Ovary (tissue), 9 donors: ENCODE data around the gene SLC37A4. TPM values are rescaled to one million over a fixed set of nuclear protein-coding genes. Genes with fewer than 3 reads are reported as not detected.
A peak's percentile ranks its signal among the peaks of the same experiment; 100 is the strongest.
"Not testable (repeated sequence)": the region's sequence is repeated elsewhere in the genome, so short reads cannot be mapped to it uniquely, and the experiment has no call there.

Experiments
- DNase-seq, 5 donors: peaks; one replicate each; pipeline ENCODE4 v3.0.0-alpha.2; 2019 to 2020
- H3K27ac ChIP-seq, 2 donors: fragments of 200-600 bp; one replicate each; pipeline versions ENCODE4 v1.5.1 to v1.8.0; 2019 to 2022
- H3K27me3 ChIP-seq: fragments of 200-600 bp; one replicate; pipeline ENCODE4 v1.8.0; 2022
- H3K36me3 ChIP-seq: fragments of 200-600 bp; sonication (generic); one replicate; pipeline ENCODE4 v1.5.1; 2019
- H3K4me1 ChIP-seq: one replicate; pipeline ENCODE4 v1.8.1; 2013; ENCODE audit warnings: mild to moderate bottlenecking, moderate library complexity; ENCODE audit not compliant: insufficient read depth
- H3K4me3 ChIP-seq: fragments of 200-600 bp; sonication (generic); one replicate; pipeline ENCODE4 v1.5.1; 2017
- H3K9me3 ChIP-seq, 2 donors: fragments of 200-600 bp in 1 of 2; sonication (generic) in 1 of 2; one replicate each; pipeline versions ENCODE4 v1.5.1 to v1.8.1; 2013 to 2019; ENCODE audit warnings: mild to moderate bottlenecking in 1 of 2, moderate library complexity in 1 of 2
- EP300 ChIP-seq: sonication (generic); formaldehyde crosslinking; IDR thresholded peaks from one replicate; pipeline ENCODE4 v1.6.1; 2017; ENCODE audit warnings: antibody characterized with exemption
- POLR2A ChIP-seq: fragments of 450-650 bp; IDR thresholded peaks from one replicate; pipeline ENCODE4 v1.6.1; 2017; ENCODE audit warnings: antibody characterized with exemption, mild to moderate bottlenecking, moderate library complexity
- WGBS, 3 donors: extraction: QIAGEN DNeasy Blood & Tissue Kit in 1 of 3; methylation state at CpG; one replicate each; pipeline versions ENCODE4 v1.1.5 to v1.1.7; 2013 to 2017; 5-methylcytosine and 5-hydroxymethylcytosine counted together
- intact Hi-C, 4 donors: fragments of 100-400 bp; cut with DNase I; formaldehyde crosslinking; loops; one replicate each; pipeline versions ENCODE4 v1.11.0 to v1.15.1; 2022 to 2023
- polyA plus RNA-seq, 2 donors: library from polyadenylated mRNA; stranded (reverse); fragments of 200-250 nt in 1 of 2; fragments of 350-450 nt in 1 of 2; fragmentation: Illumina TruSeq in 1 of 2; extraction: RNeasy Lipid Tissue Mini Kit (QIAGEN cat#74804) in 1 of 2; gene quantifications; one replicate each; pipeline ENCODE4 v1.2.3, GENCODE V29; 2013 to 2014
- total RNA-seq, 7 donors: library from RNA; depleted of rRNA in 2 of 7; stranded (reverse); fragments of >200 nt in 2 of 7; fragmentation: NEBNext Ultra II Directional in 3 of 7; extraction: Animal tissue kit (Norgen Biotek cat#: 25700) in 3 of 7; gene quantifications; one replicate each; pipeline versions ENCODE4 v1.1.0 to v1.2.4, GENCODE V29; 2016 to 2023
- TF ChIP-seq, protein P1 (sequence below), 3 donors: fragments of 450-650 bp in 2 of 3; fragments of 200-600 bp in 1 of 3; IDR thresholded peaks; one replicate each; pipeline versions ENCODE4 v1.5.1 to v1.8.0; 2016 to 2022; ENCODE audit warnings: antibody characterized with exemption in 3 of 3, mild to moderate bottlenecking in 1 of 3
- donor health status: DM: no; HTN: no; CAD: no; lungs with moderate emphysema.
- donor health status: DM: no; HTN: no; CAD: no.
- donor health status: Bipolar disorder and iron deficiency.
- donor health status: DM: yes; HTN: yes; CAD: no.
- donor health status: DM: no; HTN: no; CAD: no.
- donor health status: DM: yes; HTN: yes; CAD: no.

SLC37A4 gene
- total and polyA plus RNA-seq, 9 donors = 10.5 to 38.1 (median 13.2) TPM

DNA sequence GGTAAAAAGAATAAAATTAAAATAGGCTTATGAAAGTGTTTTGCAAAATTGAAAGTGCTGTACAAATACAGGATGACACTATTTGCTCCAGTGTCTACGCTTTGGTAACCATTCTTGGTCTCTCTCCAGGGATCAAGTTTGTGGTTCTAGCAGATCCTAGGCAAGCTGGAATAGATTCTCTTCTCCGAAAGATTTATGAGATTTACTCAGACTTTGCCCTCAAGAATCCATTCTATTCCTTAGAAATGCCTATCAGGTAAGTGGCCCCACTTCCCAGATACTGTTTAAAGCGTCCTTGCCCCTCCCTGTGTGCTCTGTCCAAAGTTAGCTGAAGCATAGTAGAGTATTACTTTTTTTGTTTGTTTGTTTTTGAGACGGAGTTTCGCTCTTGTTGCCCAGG is 9.0 kb downstream of the SLC37A4 start:
- 87 to 95% (median 88%) methylated on average over 5 of the region's 5 CpGs for WGBS, 3 donors

DNA sequence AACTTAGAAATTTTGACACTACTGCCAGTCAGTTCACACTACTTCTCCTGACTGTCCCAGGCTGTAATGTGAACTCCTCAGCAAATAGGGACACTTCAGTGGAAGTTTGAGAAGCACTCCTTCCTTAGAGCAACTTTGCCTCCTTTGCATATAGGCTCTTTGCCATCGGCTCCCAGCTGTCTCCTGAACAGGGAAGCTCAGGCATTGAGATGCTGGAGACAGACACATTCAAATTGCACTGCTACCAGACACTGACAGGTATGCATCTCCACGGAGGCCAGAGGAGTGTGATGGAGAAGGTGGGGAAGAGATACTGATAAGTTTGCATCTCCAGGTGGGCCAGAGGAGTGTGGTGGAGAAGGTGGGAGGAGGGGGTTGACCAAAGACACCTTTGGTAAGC is 10.7 kb downstream of the SLC37A4 start:
- H3K27ac ChIP-seq = no peak overlapping the region
- peak overlapping the region; percentile 71 for H3K4me3 ChIP-seq
- H3K4me1 ChIP-seq = peaks cover 9% of the 10 kb centered on the region
- intact Hi-C loops = loop anchor here in 1 of 4 donors (2.0 kb wide), 1 partner anchor 21 kb away; the partner anchor contains the start of gene CENATAC
- H3K27me3 ChIP-seq = no peaks in the 10 kb centered on the region
- no peaks in the 10 kb centered on the region for H3K36me3 ChIP-seq
- DNase-seq = no peak
- TF ChIP-seq, protein P1, sequence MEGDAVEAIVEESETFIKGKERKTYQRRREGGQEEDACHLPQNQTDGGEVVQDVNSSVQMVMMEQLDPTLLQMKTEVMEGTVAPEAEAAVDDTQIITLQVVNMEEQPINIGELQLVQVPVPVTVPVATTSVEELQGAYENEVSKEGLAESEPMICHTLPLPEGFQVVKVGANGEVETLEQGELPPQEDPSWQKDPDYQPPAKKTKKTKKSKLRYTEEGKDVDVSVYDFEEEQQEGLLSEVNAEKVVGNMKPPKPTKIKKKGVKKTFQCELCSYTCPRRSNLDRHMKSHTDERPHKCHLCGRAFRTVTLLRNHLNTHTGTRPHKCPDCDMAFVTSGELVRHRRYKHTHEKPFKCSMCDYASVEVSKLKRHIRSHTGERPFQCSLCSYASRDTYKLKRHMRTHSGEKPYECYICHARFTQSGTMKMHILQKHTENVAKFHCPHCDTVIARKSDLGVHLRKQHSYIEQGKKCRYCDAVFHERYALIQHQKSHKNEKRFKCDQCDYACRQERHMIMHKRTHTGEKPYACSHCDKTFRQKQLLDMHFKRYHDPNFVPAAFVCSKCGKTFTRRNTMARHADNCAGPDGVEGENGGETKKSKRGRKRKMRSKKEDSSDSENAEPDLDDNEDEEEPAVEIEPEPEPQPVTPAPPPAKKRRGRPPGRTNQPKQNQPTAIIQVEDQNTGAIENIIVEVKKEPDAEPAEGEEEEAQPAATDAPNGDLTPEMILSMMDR (IDR thresholded peaks at IDR 0.05) = no peak
- no peak for TF ChIP-seq EP300
- TF ChIP-seq POLR2A = no peak
- no peaks in the 10 kb centered on the region for H3K9me3 ChIP-seq
- WGBS, 3 donors = 27 to 46% (median 34%) methylated on average over 2 of the region's 2 CpGs

More for the DNA sequence above, 9.0 kb downstream of the SLC37A4 start:
- H3K27me3 ChIP-seq = no peaks in the 10 kb centered on the region
- no peaks in the 10 kb centered on the region for H3K36me3 ChIP-seq
- TF ChIP-seq POLR2A (no peak), EP300 (no peak)
- TF ChIP-seq, protein P1 (IDR thresholded peaks at IDR 0.05) = no peak
- H3K27ac ChIP-seq = no peak overlapping the region
- H3K4me3 ChIP-seq = no peak overlapping the region
- no peak for DNase-seq
- no peaks in the 10 kb centered on the region for H3K9me3 ChIP-seq
- intact Hi-C loops = no loop called here
- peaks cover 7% of the 10 kb centered on the region for H3K4me1 ChIP-seq

DNA sequence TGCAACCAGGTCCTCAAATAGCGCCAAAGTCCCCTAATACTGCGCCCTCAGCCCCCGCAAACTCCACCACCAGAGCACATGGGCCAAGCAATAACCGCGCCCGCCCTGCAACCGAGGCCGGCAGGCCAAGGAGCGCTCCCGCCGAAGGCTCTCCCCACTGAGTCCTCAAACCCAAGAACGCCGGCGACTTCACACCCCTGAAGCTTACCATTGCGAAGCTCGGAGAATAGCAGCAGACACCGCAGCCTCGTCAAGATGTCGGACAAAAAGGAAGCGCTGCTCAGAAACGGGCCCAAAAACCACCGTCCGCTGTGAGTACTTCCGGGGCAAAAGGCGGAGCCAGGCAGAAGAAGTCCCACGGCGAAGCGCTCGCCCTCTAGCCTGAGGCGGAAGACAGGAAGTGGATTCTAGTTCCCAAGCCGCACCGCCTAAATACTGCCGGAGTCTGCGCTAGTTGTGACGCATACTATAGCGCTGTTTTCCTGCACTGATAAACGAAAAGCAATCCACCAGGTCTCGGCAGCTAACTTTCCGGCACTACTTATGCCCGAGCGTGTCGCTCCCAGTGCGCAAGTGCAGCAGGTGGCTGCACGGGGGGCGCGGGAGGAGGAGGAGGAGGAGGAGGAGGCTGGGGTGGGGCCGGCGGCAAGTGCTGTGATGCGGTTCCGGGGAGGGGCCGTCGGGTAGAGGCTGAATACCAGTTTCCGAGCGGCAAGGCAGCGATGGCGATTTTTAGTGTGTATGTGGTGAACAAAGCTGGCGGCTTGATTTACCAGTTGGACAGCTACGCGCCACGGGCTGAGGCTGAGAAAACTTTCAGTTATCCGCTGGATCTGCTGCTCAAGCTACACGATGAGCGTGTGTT is 12.4 kb downstream of the SLC37A4 start, which contains the start of the genes RPS25 and TRAPPC4:
Gene RPS25, minus strand, starts transcription at position 270 of the 865 bp plus-strand sequence. Its CDS starts 59 bp downstream, at position 211.
Gene TRAPPC4, plus strand, starts transcription at position 693 of the 865 bp plus-strand sequence. Its CDS starts 30 bp downstream, at position 723.
- no peak for TF ChIP-seq EP300
- peak; percentile 70 for TF ChIP-seq POLR2A
- Histone ChIP-seq H3K27me3 (no peaks in the 10 kb centered on the region), H3K9me3 (no peaks in the 10 kb centered on the region), H3K27ac (peak within 1 kb of the TSS; percentile 71 to 85), H3K36me3 (no peaks in the 10 kb centered on the region), H3K4me3 (peak within 1 kb of the TSS; percentile 71), H3K4me1 (peaks cover 9% of the 10 kb centered on the region)
- peak; percentile 92 to 96 (median 95) for DNase-seq
- WGBS, 3 donors = 0 to 1% (median 1%) methylated on average over 63 of the region's 63 CpGs
- intact Hi-C loops = loop anchor here in 1 of 4 donors (2.0 kb wide), 1 partner anchor 20 kb away; the partner anchor contains the start of gene CENATAC

DNA sequence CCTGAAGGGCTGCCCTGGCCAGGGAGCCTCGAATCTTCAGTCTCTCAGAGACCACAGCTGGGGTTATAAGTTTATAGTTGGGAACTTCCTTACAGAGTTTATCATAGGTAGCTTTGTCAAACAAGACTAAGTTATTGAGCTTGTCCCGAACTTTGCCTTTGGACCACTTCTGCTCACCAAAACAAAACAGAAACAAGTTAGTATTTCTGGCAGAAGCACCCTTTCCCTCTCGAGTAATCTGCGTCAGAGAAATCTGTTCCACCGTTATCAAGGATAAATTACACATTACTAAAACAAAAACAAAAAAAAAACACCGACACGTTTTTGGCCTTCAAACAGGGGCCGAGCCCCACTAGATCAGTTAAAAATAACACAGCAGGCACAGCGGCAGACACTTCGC is 13.3 kb downstream of the SLC37A4 start:
- DNase-seq, H3K4me1 ChIP-seq, H3K27me3 ChIP-seq, H3K36me3 ChIP-seq, intact Hi-C loops, H3K9me3 ChIP-seq: not testable (repeated sequence)
- 0 to 2% (median 0%) methylated on average over 10 of the region's 10 CpGs for WGBS, 3 donors
- peak overlapping the region; percentile 35 to 85 for H3K27ac ChIP-seq
- peak overlapping the region; percentile 71 for H3K4me3 ChIP-seq

DNA sequence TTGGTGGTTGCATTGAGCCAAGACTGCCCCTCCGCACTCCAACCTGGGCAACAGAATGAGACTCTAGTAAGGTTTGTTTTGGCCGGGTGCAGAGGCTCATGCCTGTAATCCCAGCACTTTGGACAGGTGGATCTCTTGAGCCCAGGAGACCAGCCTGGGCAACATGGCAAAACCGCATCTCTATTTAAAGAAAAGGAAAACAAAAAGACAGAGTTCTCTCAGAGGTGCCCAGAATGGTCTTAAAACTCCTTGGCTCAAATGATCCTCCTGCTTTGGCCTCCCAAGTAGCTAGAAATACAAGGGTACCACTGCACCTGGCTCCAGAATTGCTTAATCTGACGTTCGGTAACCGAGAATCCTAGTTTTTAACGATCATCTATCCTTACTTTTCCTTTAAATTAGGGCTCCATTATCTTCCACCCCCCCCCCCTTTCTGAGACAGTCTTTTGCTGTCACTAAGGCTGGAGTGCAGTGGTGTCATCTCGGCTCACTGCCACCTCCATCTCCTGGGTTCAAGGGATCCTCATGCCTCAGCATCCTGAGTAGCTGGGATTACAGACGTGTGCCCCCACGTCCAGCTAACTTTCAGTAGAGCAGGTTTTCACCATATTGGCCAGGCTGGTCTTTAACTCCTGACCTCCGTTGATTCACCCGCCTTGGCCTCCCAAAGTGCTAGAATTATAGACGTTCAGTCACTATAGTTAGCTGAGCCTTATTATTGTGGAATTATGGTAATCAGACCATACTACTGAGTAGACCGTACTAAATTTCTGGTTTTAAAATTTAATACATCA is 14.3 kb downstream of the SLC37A4 start:
- no peaks in the 10 kb centered on the region for H3K36me3 ChIP-seq
- no peaks in the 10 kb centered on the region for H3K9me3 ChIP-seq
- no peak for DNase-seq
- WGBS, 3 donors = 55 to 67% (median 63%) methylated on average over 14 of the region's 14 CpGs
- H3K4me3 ChIP-seq = no peak overlapping the region
- H3K4me1 ChIP-seq = peaks cover 9% of the 10 kb centered on the region
- TF ChIP-seq, protein P1 (IDR thresholded peaks at IDR 0.05) = no peak
- TF ChIP-seq POLR2A (no peak), EP300 (no peak)
- intact Hi-C loops = no loop called here
- H3K27me3 ChIP-seq = no peaks in the 10 kb centered on the region
- H3K27ac ChIP-seq = no peak overlapping the region
